ENCODE measurements around the gene C5orf46.

DNA sequence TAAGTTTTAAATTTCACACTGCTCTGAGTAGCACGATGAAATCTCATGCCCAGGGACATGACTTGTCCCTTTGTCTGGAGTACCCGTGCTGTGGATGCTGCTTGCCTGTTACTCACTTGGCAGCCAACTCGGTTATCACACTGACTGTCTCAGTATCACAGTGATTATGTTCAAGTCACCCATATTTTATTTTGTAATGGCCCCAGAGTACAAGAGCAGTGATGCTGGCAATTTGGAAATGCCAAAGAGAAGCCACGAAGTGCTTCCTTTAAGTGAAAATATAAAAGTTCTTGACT lies 50.6 kb downstream of the C5orf46 start:
- TF ChIP-seq, protein P1, sequence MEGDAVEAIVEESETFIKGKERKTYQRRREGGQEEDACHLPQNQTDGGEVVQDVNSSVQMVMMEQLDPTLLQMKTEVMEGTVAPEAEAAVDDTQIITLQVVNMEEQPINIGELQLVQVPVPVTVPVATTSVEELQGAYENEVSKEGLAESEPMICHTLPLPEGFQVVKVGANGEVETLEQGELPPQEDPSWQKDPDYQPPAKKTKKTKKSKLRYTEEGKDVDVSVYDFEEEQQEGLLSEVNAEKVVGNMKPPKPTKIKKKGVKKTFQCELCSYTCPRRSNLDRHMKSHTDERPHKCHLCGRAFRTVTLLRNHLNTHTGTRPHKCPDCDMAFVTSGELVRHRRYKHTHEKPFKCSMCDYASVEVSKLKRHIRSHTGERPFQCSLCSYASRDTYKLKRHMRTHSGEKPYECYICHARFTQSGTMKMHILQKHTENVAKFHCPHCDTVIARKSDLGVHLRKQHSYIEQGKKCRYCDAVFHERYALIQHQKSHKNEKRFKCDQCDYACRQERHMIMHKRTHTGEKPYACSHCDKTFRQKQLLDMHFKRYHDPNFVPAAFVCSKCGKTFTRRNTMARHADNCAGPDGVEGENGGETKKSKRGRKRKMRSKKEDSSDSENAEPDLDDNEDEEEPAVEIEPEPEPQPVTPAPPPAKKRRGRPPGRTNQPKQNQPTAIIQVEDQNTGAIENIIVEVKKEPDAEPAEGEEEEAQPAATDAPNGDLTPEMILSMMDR (conservative IDR thresholded peaks at IDR 0.05; ENCODE audit: low read depth, low read length): no peak
- TF ChIP-seq RFX5 (IDR thresholded peaks at IDR 0.05; ENCODE audit: low read depth, low read length) (no peak), CEBPB (IDR thresholded peaks at IDR 0.05; ENCODE audit: low read depth, low read length) (no peak)
- TF ChIP-seq, protein P2, sequence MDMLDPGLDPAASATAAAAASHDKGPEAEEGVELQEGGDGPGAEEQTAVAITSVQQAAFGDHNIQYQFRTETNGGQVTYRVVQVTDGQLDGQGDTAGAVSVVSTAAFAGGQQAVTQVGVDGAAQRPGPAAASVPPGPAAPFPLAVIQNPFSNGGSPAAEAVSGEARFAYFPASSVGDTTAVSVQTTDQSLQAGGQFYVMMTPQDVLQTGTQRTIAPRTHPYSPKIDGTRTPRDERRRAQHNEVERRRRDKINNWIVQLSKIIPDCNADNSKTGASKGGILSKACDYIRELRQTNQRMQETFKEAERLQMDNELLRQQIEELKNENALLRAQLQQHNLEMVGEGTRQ (IDR thresholded peaks at IDR 0.05; ENCODE audit: low read depth, low read length): no peak

Data from IMR-90 (cell line).